Endothelial cell (in vitro differentiated cells): ENCODE data around the gene PIEZO1. TPM values are rescaled to one million over a fixed set of nuclear protein-coding genes. Genes with fewer than 3 reads are reported as not detected.
A peak's percentile ranks its signal among the peaks of the same experiment; 100 is the strongest.

Source experiments
- DNase-seq: peaks from one replicate; pipeline ENCODE4 v3.0.0; 2021; ENCODE audit warnings: low spot score
- H3K27ac Mint-ChIP-seq: one replicate; pipeline ENCODE4 v1.8.0; 2021; ENCODE audit warnings: mixed read lengths, inconsistent platforms; ENCODE audit not compliant: unreplicated experiment
- H3K27me3 Mint-ChIP-seq: one replicate; pipeline ENCODE4 v1.8.0; 2021; ENCODE audit warnings: mild to moderate bottlenecking, moderate library complexity, mixed read lengths, inconsistent platforms; ENCODE audit not compliant: unreplicated experiment
- H3K36me3 Mint-ChIP-seq: one replicate; pipeline ENCODE4 v1.8.0; 2021; ENCODE audit warnings: mild to moderate bottlenecking, low read depth, mixed read lengths, inconsistent platforms; ENCODE audit not compliant: unreplicated experiment
- H3K4me1 Mint-ChIP-seq: one replicate; pipeline ENCODE4 v1.8.0; 2021; ENCODE audit warnings: mild to moderate bottlenecking, mixed read lengths, inconsistent platforms; ENCODE audit not compliant: unreplicated experiment
- H3K4me3 Mint-ChIP-seq: one replicate; pipeline ENCODE4 v1.8.0; 2021; ENCODE audit warnings: mild to moderate bottlenecking, mixed read lengths, inconsistent platforms; ENCODE audit not compliant: unreplicated experiment
- H3K9me3 Mint-ChIP-seq: one replicate; pipeline ENCODE4 v1.8.0; 2021; ENCODE audit warnings: mixed read lengths, inconsistent platforms; ENCODE audit not compliant: unreplicated experiment
- CTCF ChIP-seq: fragments of 200-600 bp; sonication (generic); IDR thresholded peaks from one replicate; pipeline ENCODE4 v1.5.0; 2021; ENCODE audit warnings: antibody characterized with exemption; ENCODE audit not compliant: unreplicated experiment
- total RNA-seq: library from RNA; stranded (reverse); fragmentation: NEBNext Ultra II Directional; extraction: Animal tissue kit (Norgen Biotek cat#: 25700); gene quantifications from one replicate; pipeline ENCODE4 v1.2.1, GENCODE V29; 2021; ENCODE audit not compliant: unreplicated experiment

PIEZO1 gene
- total RNA-seq, 1 donor from 2014 or later = 428 TPM

DNA sequence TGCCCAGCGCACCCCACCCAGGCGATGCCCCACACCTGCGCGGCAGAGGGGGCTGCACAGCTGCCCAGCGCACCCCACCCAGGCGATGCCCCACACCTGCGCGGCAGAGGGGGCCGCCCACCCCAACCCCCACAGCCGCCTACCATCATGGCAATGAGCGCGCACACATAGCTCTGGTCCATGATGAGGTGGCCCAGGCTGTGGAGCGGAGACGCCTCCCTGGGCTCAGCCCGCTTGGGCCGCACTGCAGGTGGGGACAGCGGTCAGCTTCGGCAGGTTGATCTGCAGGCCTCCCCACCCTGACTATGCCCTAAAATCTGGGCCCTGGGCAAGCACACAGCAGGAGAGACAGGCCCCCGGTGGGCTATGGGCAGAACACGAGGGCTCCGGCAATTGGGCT lies 48.5 kb downstream of the PIEZO1 start:
- no peak for DNase-seq
- Mint-ChIP-seq H3K4me1 (no peaks in the 10 kb centered on the region), H3K4me3 (no peak overlapping the region), H3K36me3 (no peaks in the 10 kb centered on the region), H3K27me3 (peaks cover 11% of the 10 kb centered on the region), H3K27ac (no peak overlapping the region), H3K9me3 (no peaks in the 10 kb centered on the region)
- TF ChIP-seq CTCF = no peak

- no peak for TF ChIP-seq CTCF
- Mint-ChIP-seq H3K36me3 (peaks cover 3% of the 10 kb centered on the region), H3K27me3 (peaks cover 10% of the 10 kb centered on the region), H3K27ac (no peak overlapping the region), H3K9me3 (no peaks in the 10 kb centered on the region), H3K4me1 (no peaks in the 10 kb centered on the region), H3K4me3 (no peak overlapping the region)
- DNase-seq = no peak
These were observed 48.9 kb downstream of the PIEZO1 start for GRCh38 chr16:88736088-88736487.

- no peak overlapping the region for H3K4me3 Mint-ChIP-seq
- H3K4me1 Mint-ChIP-seq = no peaks in the 10 kb centered on the region
- no peak overlapping the region for H3K27ac Mint-ChIP-seq
- H3K36me3 Mint-ChIP-seq = peaks cover 5% of the 10 kb centered on the region
- H3K27me3 Mint-ChIP-seq = peaks cover 11% of the 10 kb centered on the region
- no peaks in the 10 kb centered on the region for H3K9me3 Mint-ChIP-seq
- TF ChIP-seq CTCF = no peak
- no peak for DNase-seq
These were observed 49.4 kb downstream of the PIEZO1 start for GRCh38 chr16:88735616-88736015.

DNA sequence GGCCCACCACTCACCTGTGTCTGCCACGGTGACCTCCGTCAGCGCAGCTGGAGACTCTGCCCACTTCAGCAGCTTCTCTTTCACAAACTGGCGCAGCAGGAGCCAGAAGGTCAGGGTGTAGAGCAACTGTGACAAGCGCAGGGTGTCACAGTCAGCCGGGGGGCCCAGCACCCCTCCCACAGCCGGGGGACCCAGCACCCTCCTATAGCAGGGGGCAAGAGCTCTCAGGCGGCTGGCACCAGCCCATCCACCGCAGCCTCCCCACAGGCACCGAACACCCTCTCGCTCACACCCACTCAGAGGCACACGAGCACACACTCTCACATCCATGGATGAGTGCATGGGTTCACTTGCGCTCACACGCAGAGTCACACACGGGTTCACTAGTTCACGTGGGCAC lies 49.9 kb downstream of the PIEZO1 start:
- DNase-seq = no peak
- H3K4me1 Mint-ChIP-seq = no peaks in the 10 kb centered on the region
- H3K9me3 Mint-ChIP-seq = no peaks in the 10 kb centered on the region
- no peak for TF ChIP-seq CTCF
- H3K27me3 Mint-ChIP-seq = peaks cover 11% of the 10 kb centered on the region
- peak overlapping the region; percentile 37 for H3K4me3 Mint-ChIP-seq
- H3K36me3 Mint-ChIP-seq = peaks cover 5% of the 10 kb centered on the region
- H3K27ac Mint-ChIP-seq = no peak overlapping the region

GRCh38 chr16:88734361-88734728 lies 50.7 kb downstream of the PIEZO1 start:
- no peak for DNase-seq
- TF ChIP-seq CTCF = no peak
- H3K9me3 Mint-ChIP-seq = no peaks in the 10 kb centered on the region
- peaks cover 10% of the 10 kb centered on the region for H3K36me3 Mint-ChIP-seq
- no peaks in the 10 kb centered on the region for H3K4me1 Mint-ChIP-seq
- no peak overlapping the region for H3K4me3 Mint-ChIP-seq
- H3K27ac Mint-ChIP-seq = no peak overlapping the region
- H3K27me3 Mint-ChIP-seq = peaks cover 14% of the 10 kb centered on the region
